ENCODE data around the gene AGTRAP.

AGTRAP gene

GRCh38 chr1:11752359-11753088 lies 16.6 kb downstream of the AGTRAP start:
- TF ChIP-seq YY1 (IDR thresholded peaks at IDR 0.05; ENCODE audit: insufficient read depth, insufficient read length) (no peak), ZNF274 (IDR thresholded peaks at IDR 0.05; ENCODE audit: low read depth, low read length) (no peak), SUZ12 (IDR thresholded peaks at IDR 0.05; ENCODE audit: extremely low read depth, insufficient read depth, insufficient read length) (no peak)
- H3K4me3 ChIP-seq (ENCODE audit: insufficient read length, low read depth), result no peak overlapping the region
- DNase-seq (ENCODE audit: low read depth, low spot score), result no peak
- peaks cover 35% of the 10 kb centered on the region for H3K36me3 ChIP-seq (ENCODE audit: insufficient read depth, insufficient read length, low read length)
- no peaks in the 10 kb centered on the region; the same call in 1 of the 2 replicates for H3K9me3 ChIP-seq (ENCODE audit: insufficient read depth, low read length)
- H3K9ac ChIP-seq (ENCODE audit: insufficient read length, low read depth), result peak overlapping the region; percentile 42
- H3K27me3 ChIP-seq (ENCODE audit: insufficient read depth, insufficient read length), result no peaks in the 10 kb centered on the region
- H3K4me1 ChIP-seq (ENCODE audit: insufficient read depth, insufficient read length), result peaks cover 9% of the 10 kb centered on the region

DNA sequence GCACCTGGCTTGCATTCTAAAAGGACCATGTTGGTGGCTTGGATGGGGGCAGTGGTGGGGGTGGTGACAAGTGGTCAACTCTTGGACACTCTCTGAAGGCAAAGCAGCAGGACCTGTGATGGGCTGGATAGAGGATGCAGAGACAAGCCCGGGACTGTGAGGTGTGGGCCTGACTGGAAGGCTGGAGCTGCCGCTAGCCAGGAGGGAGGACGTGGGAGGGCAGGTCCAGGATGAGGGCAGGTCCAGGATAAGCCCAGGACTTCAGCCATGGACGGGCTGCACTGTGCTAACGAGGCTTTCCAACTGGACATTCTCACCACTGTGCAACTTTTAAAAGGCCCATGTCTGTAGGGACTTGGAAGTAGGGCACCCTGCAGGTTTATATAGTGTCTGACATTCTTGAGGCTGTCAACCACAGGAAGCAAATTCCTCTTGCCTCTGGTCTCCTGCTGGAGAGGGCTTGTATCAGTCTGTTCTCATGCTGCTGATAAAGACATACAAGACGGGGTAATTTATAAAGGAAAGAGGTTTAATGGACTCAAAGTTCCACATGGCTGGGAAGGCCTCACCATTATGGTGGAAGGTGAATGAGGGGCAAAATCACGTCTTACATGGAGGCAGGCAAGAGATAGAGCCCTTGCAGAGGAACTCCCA lies 17.7 kb downstream of the AGTRAP start:
- Histone ChIP-seq H3K9me3 (ENCODE audit: insufficient read depth, low read length) (no peaks in the 10 kb centered on the region; the same call in 1 of the 2 replicates), H3K36me3 (ENCODE audit: insufficient read depth, insufficient read length, low read length) (peaks cover 24% of the 10 kb centered on the region), H3K9ac (ENCODE audit: insufficient read length, low read depth) (no peak overlapping the region), H3K4me3 (ENCODE audit: insufficient read length, low read depth) (no peak overlapping the region), H3K4me1 (ENCODE audit: insufficient read depth, insufficient read length) (peaks cover 7% of the 10 kb centered on the region), H3K27me3 (ENCODE audit: insufficient read depth, insufficient read length) (no peaks in the 10 kb centered on the region)
- no peak for TF ChIP-seq YY1 (IDR thresholded peaks at IDR 0.05; ENCODE audit: insufficient read depth, insufficient read length)
- no peak for TF ChIP-seq SUZ12 (IDR thresholded peaks at IDR 0.05; ENCODE audit: extremely low read depth, insufficient read depth, insufficient read length)
- no peak for TF ChIP-seq ZNF274 (IDR thresholded peaks at IDR 0.05; ENCODE audit: low read depth, low read length)
- no peak for DNase-seq (ENCODE audit: low read depth, low spot score)

- Histone ChIP-seq H3K4me1 (ENCODE audit: insufficient read depth, insufficient read length) (peaks cover 7% of the 10 kb centered on the region), H3K27me3 (ENCODE audit: insufficient read depth, insufficient read length) (peaks cover 12% of the 10 kb centered on the region), H3K9me3 (ENCODE audit: insufficient read depth, low read length) (no peaks in the 10 kb centered on the region; the same call in 1 of the 2 replicates), H3K4me3 (ENCODE audit: insufficient read length, low read depth) (no peak overlapping the region), H3K36me3 (ENCODE audit: insufficient read depth, insufficient read length, low read length) (no peaks in the 10 kb centered on the region), H3K9ac (ENCODE audit: insufficient read length, low read depth) (no peak overlapping the region)
- no peak for DNase-seq (ENCODE audit: low read depth, low spot score)
- TF ChIP-seq ZNF274 (IDR thresholded peaks at IDR 0.05; ENCODE audit: low read depth, low read length) (no peak), YY1 (IDR thresholded peaks at IDR 0.05; ENCODE audit: insufficient read depth, insufficient read length) (no peak), SUZ12 (IDR thresholded peaks at IDR 0.05; ENCODE audit: extremely low read depth, insufficient read depth, insufficient read length) (no peak)
These were observed 21.1 kb downstream of the AGTRAP start for GRCh38 chr1:11757047-11757446.

DNA sequence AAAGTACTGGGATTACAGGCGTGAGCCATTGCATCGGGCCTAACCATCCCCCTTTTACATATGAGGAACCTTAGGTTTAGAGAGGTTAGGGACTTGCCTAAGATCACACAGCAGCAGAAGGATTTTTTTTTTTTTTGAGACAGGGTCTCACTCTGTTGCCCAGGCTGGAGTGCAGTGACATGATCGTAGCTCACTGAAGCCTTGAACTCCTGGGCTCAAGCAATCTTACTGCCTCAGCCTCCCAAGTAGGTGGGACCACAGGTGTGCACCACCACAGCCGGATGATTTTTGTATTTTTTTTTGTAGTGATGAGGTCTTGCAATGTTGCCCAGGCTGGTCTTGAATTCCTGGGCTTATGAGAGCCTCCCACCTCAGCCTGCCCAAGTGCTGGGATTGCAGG lies 23.9 kb downstream of the AGTRAP start:
- Histone ChIP-seq H3K9me3 (ENCODE audit: insufficient read depth, low read length) (no peaks in the 10 kb centered on the region; the same call in 1 of the 2 replicates), H3K4me3 (ENCODE audit: insufficient read length, low read depth) (no peak overlapping the region), H3K4me1 (ENCODE audit: insufficient read depth, insufficient read length) (peaks cover 3% of the 10 kb centered on the region), H3K36me3 (ENCODE audit: insufficient read depth, insufficient read length, low read length) (no peaks in the 10 kb centered on the region), H3K27me3 (ENCODE audit: insufficient read depth, insufficient read length) (peaks cover 16% of the 10 kb centered on the region), H3K9ac (ENCODE audit: insufficient read length, low read depth) (no peak overlapping the region)
- DNase-seq (ENCODE audit: low read depth, low spot score), result no peak
- no peak for TF ChIP-seq ZNF274 (IDR thresholded peaks at IDR 0.05; ENCODE audit: low read depth, low read length)
- TF ChIP-seq YY1 (IDR thresholded peaks at IDR 0.05; ENCODE audit: insufficient read depth, insufficient read length), result no peak
- no peak for TF ChIP-seq SUZ12 (IDR thresholded peaks at IDR 0.05; ENCODE audit: extremely low read depth, insufficient read depth, insufficient read length)

DNA sequence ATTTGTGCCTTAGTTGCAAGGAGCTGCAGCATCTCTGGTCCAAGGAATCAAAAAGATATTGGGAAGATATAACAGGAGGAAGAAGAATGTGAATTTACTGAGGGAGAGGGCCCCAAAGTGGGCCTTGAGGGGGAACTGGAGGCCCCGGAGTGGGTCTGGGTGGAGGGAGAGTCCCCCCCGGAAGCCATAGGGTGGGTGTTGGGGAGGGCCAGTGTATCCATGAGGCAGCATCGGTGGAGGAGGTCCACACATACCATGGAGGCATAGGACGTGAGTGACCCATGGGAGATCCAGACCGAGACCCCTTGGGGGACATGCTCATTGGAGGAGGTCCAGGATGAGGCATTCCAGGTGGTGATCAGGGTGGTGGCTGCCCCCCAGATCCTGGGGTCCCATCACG lies 25.3 kb downstream of the AGTRAP start:
- H3K9ac ChIP-seq (ENCODE audit: insufficient read length, low read depth), result no peak overlapping the region
- H3K4me1 ChIP-seq (ENCODE audit: insufficient read depth, insufficient read length), result peaks cover 4% of the 10 kb centered on the region

DNA sequence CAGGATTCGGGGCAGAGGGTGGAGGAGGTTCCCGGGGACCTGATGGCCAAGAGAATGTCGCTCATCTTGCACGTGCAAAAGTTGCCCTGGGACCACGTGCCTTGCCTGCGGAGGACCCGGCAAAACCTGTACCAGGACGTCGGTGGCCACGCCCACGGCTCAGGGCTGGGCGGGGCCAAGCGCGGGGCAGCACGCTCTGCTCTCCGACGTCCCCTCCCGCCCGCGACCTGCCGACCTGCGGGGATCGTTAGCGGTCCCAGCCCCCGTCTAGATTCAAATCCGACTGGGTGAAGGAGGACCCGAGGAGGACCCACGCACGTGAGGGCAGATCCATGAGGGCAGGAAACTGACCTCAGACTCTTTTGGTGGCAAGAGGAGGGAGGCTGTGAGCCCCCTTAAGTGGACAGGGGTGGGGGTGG lies 26.1 kb downstream of the AGTRAP start, which contains the start of gene C1orf167:
TSS of gene C1orf167 (plus strand) at position 206 of the 419 bp plus-strand sequence. CDS start 2,208 bp downstream, outside the sequence.
- H3K27me3 ChIP-seq (ENCODE audit: insufficient read depth, insufficient read length), result peaks cover 16% of the 10 kb centered on the region
- H3K4me3 ChIP-seq (ENCODE audit: insufficient read length, low read depth), result no peak within 1 kb of the TSS
- no peak for DNase-seq (ENCODE audit: low read depth, low spot score)
- no peaks in the 10 kb centered on the region; the same call in 1 of the 2 replicates for H3K9me3 ChIP-seq (ENCODE audit: insufficient read depth, low read length)
- TF ChIP-seq ZNF274 (IDR thresholded peaks at IDR 0.05; ENCODE audit: low read depth, low read length) (no peak), SUZ12 (IDR thresholded peaks at IDR 0.05; ENCODE audit: extremely low read depth, insufficient read depth, insufficient read length) (no peak), YY1 (IDR thresholded peaks at IDR 0.05; ENCODE audit: insufficient read depth, insufficient read length) (no peak)
- H3K4me1 ChIP-seq (ENCODE audit: insufficient read depth, insufficient read length), result peaks cover 9% of the 10 kb centered on the region
- no peaks in the 10 kb centered on the region for H3K36me3 ChIP-seq (ENCODE audit: insufficient read depth, insufficient read length, low read length)
- no peak within 1 kb of the TSS for H3K9ac ChIP-seq (ENCODE audit: insufficient read length, low read depth)

More for the DNA sequence above, 25.3 kb downstream of the AGTRAP start:
- Histone ChIP-seq H3K27me3 (ENCODE audit: insufficient read depth, insufficient read length) (peaks cover 16% of the 10 kb centered on the region), H3K4me3 (ENCODE audit: insufficient read length, low read depth) (no peak overlapping the region), H3K36me3 (ENCODE audit: insufficient read depth, insufficient read length, low read length) (no peaks in the 10 kb centered on the region), H3K9me3 (ENCODE audit: insufficient read depth, low read length) (no peaks in the 10 kb centered on the region; the same call in 1 of the 2 replicates)
- no peak for DNase-seq (ENCODE audit: low read depth, low spot score)
- TF ChIP-seq ZNF274 (IDR thresholded peaks at IDR 0.05; ENCODE audit: low read depth, low read length) (no peak), SUZ12 (IDR thresholded peaks at IDR 0.05; ENCODE audit: extremely low read depth, insufficient read depth, insufficient read length) (no peak), YY1 (IDR thresholded peaks at IDR 0.05; ENCODE audit: insufficient read depth, insufficient read length) (no peak)

DNA sequence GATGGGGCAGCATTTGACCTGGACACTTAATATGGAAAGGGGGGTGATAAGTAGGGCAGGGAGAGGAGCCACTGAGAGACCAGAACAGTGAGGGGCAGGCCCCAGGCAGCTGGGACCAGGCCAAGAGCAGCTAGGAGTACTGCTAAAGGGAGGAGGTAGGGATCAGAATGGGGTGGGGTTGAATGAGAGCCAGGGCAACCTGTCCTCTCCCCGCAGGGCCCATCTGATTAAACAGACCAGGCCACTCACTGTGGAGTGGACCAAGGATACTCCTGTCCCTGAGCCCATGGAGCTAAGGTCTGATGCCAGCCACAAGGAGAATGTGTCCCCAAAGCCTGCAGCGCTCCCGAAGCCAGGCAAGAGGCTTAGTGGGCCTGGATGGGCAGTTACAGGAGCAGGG lies 28.2 kb downstream of the AGTRAP start:
- H3K36me3 ChIP-seq (ENCODE audit: insufficient read depth, insufficient read length, low read length), result no peaks in the 10 kb centered on the region
- no peak for DNase-seq (ENCODE audit: low read depth, low spot score)
- no peak overlapping the region for H3K4me3 ChIP-seq (ENCODE audit: insufficient read length, low read depth)
- H3K9ac ChIP-seq (ENCODE audit: insufficient read length, low read depth), result no peak overlapping the region
- TF ChIP-seq SUZ12 (IDR thresholded peaks at IDR 0.05; ENCODE audit: extremely low read depth, insufficient read depth, insufficient read length) (no peak), ZNF274 (IDR thresholded peaks at IDR 0.05; ENCODE audit: low read depth, low read length) (no peak), YY1 (IDR thresholded peaks at IDR 0.05; ENCODE audit: insufficient read depth, insufficient read length) (no peak)
- no peaks in the 10 kb centered on the region for H3K9me3 ChIP-seq (ENCODE audit: insufficient read depth, low read length)
- H3K4me1 ChIP-seq (ENCODE audit: insufficient read depth, insufficient read length), result peaks cover 12% of the 10 kb centered on the region
- peaks cover 16% of the 10 kb centered on the region for H3K27me3 ChIP-seq (ENCODE audit: insufficient read depth, insufficient read length)
